HepG2 (cell line): Measurements from ENCODE around the gene CD68. TPM values are rescaled to one million over a fixed set of nuclear protein-coding genes. Genes with fewer than 3 reads are reported as not detected.

Experiments used
- ATAC-seq: fragments of 200-7000 bp; cut with Tn5 transposase; 3 replicates; pipeline ENCODE4 v1.9.1; 2020; ENCODE audit warnings: mild to moderate bottlenecking, moderate library complexity
- BruUV-seq: library from RNA; stranded (reverse); fragments of 400-500 nt; replicated peaks from 2 replicates; lab custom pipeline; 2021; lab: Mats Ljungman, UMichigan
- CTCF ChIA-PET: fragments of 300-600 bp; formaldehyde crosslinking; extraction: SDS; loops from one replicate; lab custom pipeline; 2021; ENCODE audit warnings: low total read pairs, inconsistent platforms, low intra/inter-chr PET ratio; lab: Yijun Ruan, JAX
- POLR2A ChIA-PET: fragments of 350-600 bp; sonication (Branson Sonifier 250); formaldehyde crosslinking; loops from one replicate; lab custom pipeline; 2020; ENCODE audit warnings: antibody characterized with exemption, inconsistent platforms; lab: Yijun Ruan, JAX
- DNase-seq: peaks from one replicate; pipeline ENCODE4 v3.0.0-alpha.2; 2015; ENCODE audit warnings: low spot score
- FAIRE-seq: peaks from 3 replicates; lab custom pipeline; 2011; peaks lifted over from hg19 to GRCh38; lab: Jason Lieb, UNC
- H2AFZ ChIP-seq: one replicate; pipeline ENCODE4 v1.6.1; 2011; ENCODE audit warnings: low read length, inconsistent platforms
- H3K27ac ChIP-seq: fragments of 300-600 bp; 3 replicates; pipeline ENCODE4 v1.8.0; 2011; ENCODE audit warnings: mixed run types, mild to moderate bottlenecking, mixed read lengths, low read length, inconsistent platforms; ENCODE audit not compliant: insufficient read depth; ENCODE audit errors: extremely low read length
- H3K27me3 ChIP-seq, 2 experiments: fragments of 200-600 bp in 1 of 2; 2 replicates in 1 of 2; 3 replicates in 1 of 2; pipeline versions ENCODE4 v1.6.0 to v1.8.0; 2011; ENCODE audit warnings: low read length in 2 of 2, mild to moderate bottlenecking in 2 of 2, moderate library complexity in 2 of 2, inconsistent platforms in 1 of 2; ENCODE audit not compliant: insufficient read depth in 2 of 2, control insufficient read depth in 1 of 2
- H3K36me3 ChIP-seq, 2 experiments: fragments of 200-600 bp in 1 of 2; replicated peaks in 1 of 2; 2 replicates in 1 of 2; 3 replicates in 1 of 2; pipeline versions ENCODE4 v1.5.1 to v1.8.0; 2011; ENCODE audit warnings: low read length in 2 of 2, inconsistent platforms in 1 of 2; ENCODE audit not compliant: insufficient read depth in 2 of 2, control insufficient read depth in 1 of 2
- H3K4me1 ChIP-seq: 2 replicates; pipeline ENCODE4 v1.5.1; 2012; ENCODE audit warnings: low read length, inconsistent platforms; ENCODE audit not compliant: insufficient read depth
- H3K4me2 ChIP-seq: 2 replicates; pipeline ENCODE4 v1.6.0; 2011; ENCODE audit warnings: low read depth, low read length, inconsistent platforms
- H3K4me3 ChIP-seq, 3 experiments: fragments of 200-600 bp in 1 of 3; sonication (generic), shearing (Covaris generic) in 1 of 3; replicated peaks in 1 of 3; 2 replicates each; pipeline ENCODE4 v1.5.1; 2011 to 2016; ENCODE audit warnings: low read length in 3 of 3, inconsistent platforms in 2 of 3, low read depth in 2 of 3, mild to moderate bottlenecking in 2 of 3, control low read depth in 1 of 3, mixed read lengths in 1 of 3; ENCODE audit not compliant: insufficient read depth in 1 of 3
- H3K79me2 ChIP-seq: one replicate; pipeline ENCODE4 v1.6.1; 2011; ENCODE audit warnings: low read length, inconsistent platforms; ENCODE audit not compliant: insufficient read depth
- H3K9ac ChIP-seq: 2 replicates; pipeline ENCODE4 v1.6.0; 2011; ENCODE audit warnings: mild to moderate bottlenecking, low read depth, low read length, inconsistent platforms; ENCODE audit not compliant: insufficient read depth
- H3K9me3 ChIP-seq: 2 replicates; pipeline ENCODE4 v1.5.1; 2012; ENCODE audit warnings: mild to moderate bottlenecking, low read length
- H4K20me1 ChIP-seq: 2 replicates; pipeline ENCODE4 v1.6.0; 2011; ENCODE audit warnings: inconsistent platforms, mild to moderate bottlenecking, low read length, moderate library complexity; ENCODE audit not compliant: insufficient read depth
- ARNT2 ChIP-seq: sonication (generic); formaldehyde crosslinking; IDR thresholded peaks from 2 replicates; pipeline ENCODE4 v1.8.0; 2022; ENCODE audit warnings: mild to moderate bottlenecking, low read depth, missing genetic modification reagents, moderate library complexity
- DPF2 ChIP-seq: sonication (generic); formaldehyde crosslinking; IDR thresholded peaks from 2 replicates; pipeline ENCODE4 v1.4.0; 2020; ENCODE audit warnings: mild to moderate bottlenecking, low read depth, missing genetic modification reagents, borderline replicate concordance
- MATR3 ChIP-seq: sonication (generic); formaldehyde crosslinking; IDR thresholded peaks from 2 replicates; pipeline ENCODE4 v1.4.0; 2020; ENCODE audit warnings: missing genetic modification reagents
- PBX3 ChIP-seq: sonication (generic); formaldehyde crosslinking; IDR thresholded peaks from 2 replicates; pipeline ENCODE4 v1.8.1; 2023; ENCODE audit warnings: missing genetic modification reagents, inconsistent platforms, borderline replicate concordance
- SMAD9 ChIP-seq: sonication (generic); formaldehyde crosslinking; IDR thresholded peaks from 2 replicates; pipeline ENCODE4 v1.5.1; 2020; ENCODE audit warnings: mild to moderate bottlenecking, missing genetic modification reagents
- TBL1XR1 ChIP-seq: fragments of 150-350 bp; IDR thresholded peaks from 2 replicates; pipeline ENCODE4 v1.6.1; 2014; ENCODE audit warnings: borderline replicate concordance, low read length; ENCODE audit not compliant: partially characterized antibody
- ZNF207 ChIP-seq: fragments of 450-650 bp; IDR thresholded peaks from 2 replicates; pipeline ENCODE4 v1.6.1; 2016; ENCODE audit warnings: antibody characterized with exemption, borderline replicate concordance
- ZNF597 ChIP-seq: sonication (generic); formaldehyde crosslinking; IDR thresholded peaks from 2 replicates; pipeline ENCODE4 v1.5.0; 2020; ENCODE audit warnings: missing genetic modification reagents
- ZSCAN22 ChIP-seq: sonication (generic); formaldehyde crosslinking; IDR thresholded peaks from 2 replicates; pipeline ENCODE4 v1.4.0; 2020; ENCODE audit warnings: mild to moderate bottlenecking, missing genetic modification reagents
- WGBS: methylation state at CpG from one replicate; pipeline ENCODE4 v1.1.6; 2017; ENCODE audit warnings: low lambda C conversion rate; 5-methylcytosine and 5-hydroxymethylcytosine counted together
- in situ Hi-C: cut with HindIII; loops from 2 replicates; pipeline ENCODE4 v1.10.0; 2017; ENCODE audit warnings: low pct_unique_long_range_greater_than_20kb; ENCODE audit not compliant: extremely low pct_ligation_motif_present
- intact Hi-C: fragments of 100-400 bp; cut with micrococcal nuclease; formaldehyde crosslinking; loops from one replicate; pipeline ENCODE4 v1.10.0; 2022; ENCODE audit not compliant: unreplicated experiment
- polyA plus RNA-seq, 8 experiments: library from polyadenylated mRNA; depleted of rRNA in 3 of 8; stranded (reverse) in 7 of 8; unstranded in 1 of 8; fragments of >200 nt; fragmentation: Illumina TruSeq in 4 of 8; extraction: Trizol in 4 of 8; gene quantifications; 2 replicates each; pipeline versions ENCODE4 v1.2.1 to v1.2.3, GENCODE V29; 2011 to 2016; ENCODE audit warnings: low read depth in 4 of 8, missing spikeins in 1 of 8, mixed read lengths in 1 of 8; ENCODE audit not compliant: insufficient read depth in 1 of 8
- total RNA-seq, 5 experiments: library from RNA; depleted of rRNA; stranded (reverse); fragments of >200 nt; fragmentation: Illumina TruSeq; extraction: Trizol; gene quantifications; 2 replicates each; pipeline ENCODE4 v1.2.3, GENCODE V29; 2016; ENCODE audit warnings: low read depth in 1 of 5

Gene CD68
- total and polyA plus RNA-seq, 2 of the 13 experiments (the other 11 are each of a cell fraction or from before 2014, with no cell fraction given) = 10.3 to 104 TPM

DNA sequence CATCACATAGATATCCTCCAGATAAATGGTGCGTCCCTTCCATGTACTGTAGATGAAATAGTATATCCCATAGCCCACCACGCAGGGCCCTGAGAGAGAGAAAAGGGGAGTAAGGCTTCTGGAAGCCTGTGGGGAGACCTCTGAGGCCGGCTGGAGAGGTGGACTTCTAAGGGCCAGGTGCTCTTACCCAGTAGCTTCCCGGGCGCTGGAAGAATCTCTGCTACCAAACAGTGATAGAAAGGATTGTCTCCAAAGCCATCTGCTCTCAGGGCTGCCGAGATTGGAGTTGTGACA, 47.5 kb downstream of the CD68 start:
- Histone ChIP-seq H3K27ac (peak overlapping the region; percentile 96), H3K27me3 (no peaks in the 10 kb centered on the region; a peak in 1 of 5 replicates), H3K36me3 (no peaks in the 10 kb centered on the region), H3K79me2 (peaks cover 15% of the 10 kb centered on the region), H3K4me1 (peaks cover 67% of the 10 kb centered on the region), H3K9ac (peak overlapping the region; percentile 92), H3K4me3 (peak overlapping the region; percentile 82 to 92 (median 89)), H3K9me3 (no peaks in the 10 kb centered on the region), H3K4me2 (peak overlapping the region; percentile 90), H4K20me1 (no peaks in the 10 kb centered on the region), H2AFZ (no peak overlapping the region)
- ChIA-PET CTCF (no interaction called here), POLR2A (interaction anchor here (1.0 to 3.2 kb wide), 13 partner anchors 9 to 368 kb away, joined by 3 to 63 read pairs (median 8); partner anchors contain the start of genes ATP1B2, FXR2, MPDU1 and TP53)
- FAIRE-seq = no peak
- ATAC-seq = no peak
- intact Hi-C loops = no loop called here
- 10% methylated on average over 6 of the region's 6 CpGs for WGBS
- TSS peak; percentile 90 for BruUV-seq
- in situ Hi-C loops = no loop called here
- TF ChIP-seq TBL1XR1 (no peak), ARNT2 (CRISPR knock-in tag) (0 out of 2 replicates have a peak, but pooled peaks have one; percentile 3)
- no peak for DNase-seq

DNA sequence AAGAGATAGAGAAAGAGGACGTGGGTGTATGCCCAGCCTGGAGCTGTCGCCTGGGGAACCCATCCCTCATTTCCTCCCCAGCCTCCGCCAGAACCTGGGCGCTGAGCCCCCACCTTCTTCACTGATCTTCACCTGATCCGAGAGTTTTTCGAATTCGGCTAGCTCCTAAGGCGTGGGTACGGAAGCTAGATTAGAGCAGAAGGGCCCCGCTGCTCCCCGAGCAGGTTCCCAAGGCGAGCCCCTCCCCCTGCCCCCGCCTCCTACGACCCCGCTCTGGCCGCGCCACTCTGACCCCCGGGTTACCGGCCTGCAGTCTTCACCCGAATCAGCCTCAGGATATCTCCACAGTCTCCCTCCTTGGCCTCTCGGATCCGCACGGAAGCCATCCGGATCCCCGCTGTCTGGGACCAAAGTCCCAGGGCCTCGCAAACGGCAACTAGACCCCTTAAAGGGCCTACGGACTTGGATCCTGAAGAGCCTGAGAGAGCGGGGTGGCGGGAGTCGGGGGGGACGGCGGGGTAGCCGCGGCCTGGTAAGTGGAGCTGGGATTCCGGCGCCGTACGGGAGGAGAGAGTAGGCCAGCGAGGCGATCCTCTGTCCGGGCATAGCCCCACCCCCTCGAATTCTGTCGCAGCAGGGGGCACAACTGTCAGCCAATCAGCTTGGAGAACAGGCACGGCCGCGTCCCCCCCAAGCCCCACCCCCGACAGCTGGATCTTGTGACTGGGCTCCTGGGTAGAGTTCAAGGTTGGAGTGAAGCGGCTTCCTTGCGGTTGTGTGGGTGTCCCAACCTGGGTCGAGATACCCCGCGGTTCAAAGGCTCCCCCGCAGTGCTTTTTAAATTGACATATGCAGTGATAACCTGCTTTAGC, 48.0 kb downstream of the CD68 start, which contains the start of gene SAT2:
Gene SAT2 (minus strand): TSS at position 572 of the 872 bp plus-strand sequence. CDS start 186 bp downstream, at position 386.
- peak; percentile 95 for DNase-seq
- intact Hi-C loops = no loop called here
- FAIRE-seq = peak; percentile 83
- ATAC-seq = peak; percentile 85
- Histone ChIP-seq H3K27ac (peak within 1 kb of the TSS; percentile 96), H3K4me2 (peak within 1 kb of the TSS; percentile 90), H3K4me1 (peaks cover 73% of the 10 kb centered on the region), H3K36me3 (no peaks in the 10 kb centered on the region), H3K9me3 (no peaks in the 10 kb centered on the region), H3K27me3 (no peaks in the 10 kb centered on the region; a peak in 1 of 5 replicates), H2AFZ (no peak within 1 kb of the TSS), H4K20me1 (no peaks in the 10 kb centered on the region), H3K9ac (peak within 1 kb of the TSS; percentile 92), H3K4me3 (peak within 1 kb of the TSS; percentile 82 to 92 (median 89)), H3K79me2 (peaks cover 15% of the 10 kb centered on the region)
- POLR2A ChIA-PET = interaction anchor here (0.7 to 3.2 kb wide), 26 partner anchors 9 to 592 kb away, joined by 3 to 63 read pairs (median 5); partner anchors contain the start of genes ATP1B2, CD68, FXR2 and MPDU1
- in situ Hi-C loops = no loop called here
- CTCF ChIA-PET = no interaction called here
- under 1% methylated on average over 27 of the region's 54 CpGs for WGBS
- BruUV-seq = no TSS peak
- TF ChIP-seq ZSCAN22 (CRISPR knock-in tag) = no peak
- no peak for TF ChIP-seq PBX3 (CRISPR knock-in tag)
- no peak for TF ChIP-seq DPF2 (CRISPR knock-in tag)
- no peak for TF ChIP-seq SMAD9
- TF ChIP-seq MATR3 = no peak
- TF ChIP-seq ZNF597 = no peak
- no peak for TF ChIP-seq ZNF207
